Measurements from ENCODE around the gene ZXDB.

DNA sequence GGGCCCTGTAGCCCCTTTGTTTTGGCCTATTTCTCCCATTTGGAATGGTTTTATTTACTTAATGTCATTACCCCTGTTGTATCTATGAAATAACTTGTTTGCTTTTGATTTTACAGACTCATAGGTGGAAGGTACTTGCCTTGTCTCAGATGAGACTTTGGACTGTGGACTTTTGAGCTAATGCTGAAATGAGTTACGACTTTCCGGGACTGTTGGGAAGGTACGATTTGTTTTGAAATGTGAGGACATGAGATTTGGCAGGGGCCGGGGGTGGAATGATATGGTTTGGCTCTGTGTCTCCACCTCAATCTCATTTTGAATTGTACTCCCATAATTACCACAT lies 48.8 kb downstream of the ZXDB start:
- TF ChIP-seq, protein P1, sequence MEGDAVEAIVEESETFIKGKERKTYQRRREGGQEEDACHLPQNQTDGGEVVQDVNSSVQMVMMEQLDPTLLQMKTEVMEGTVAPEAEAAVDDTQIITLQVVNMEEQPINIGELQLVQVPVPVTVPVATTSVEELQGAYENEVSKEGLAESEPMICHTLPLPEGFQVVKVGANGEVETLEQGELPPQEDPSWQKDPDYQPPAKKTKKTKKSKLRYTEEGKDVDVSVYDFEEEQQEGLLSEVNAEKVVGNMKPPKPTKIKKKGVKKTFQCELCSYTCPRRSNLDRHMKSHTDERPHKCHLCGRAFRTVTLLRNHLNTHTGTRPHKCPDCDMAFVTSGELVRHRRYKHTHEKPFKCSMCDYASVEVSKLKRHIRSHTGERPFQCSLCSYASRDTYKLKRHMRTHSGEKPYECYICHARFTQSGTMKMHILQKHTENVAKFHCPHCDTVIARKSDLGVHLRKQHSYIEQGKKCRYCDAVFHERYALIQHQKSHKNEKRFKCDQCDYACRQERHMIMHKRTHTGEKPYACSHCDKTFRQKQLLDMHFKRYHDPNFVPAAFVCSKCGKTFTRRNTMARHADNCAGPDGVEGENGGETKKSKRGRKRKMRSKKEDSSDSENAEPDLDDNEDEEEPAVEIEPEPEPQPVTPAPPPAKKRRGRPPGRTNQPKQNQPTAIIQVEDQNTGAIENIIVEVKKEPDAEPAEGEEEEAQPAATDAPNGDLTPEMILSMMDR (IDR thresholded peaks at IDR 0.05; ENCODE audit: insufficient read depth, low read length): no peak
- no peak for TF ChIP-seq GABPA (IDR thresholded peaks at IDR 0.05; ENCODE audit: low read depth)
- TF ChIP-seq POLR2AphosphoS5 (IDR thresholded peaks at IDR 0.05; ENCODE audit: low read depth): no peak
- TF ChIP-seq, protein P2, sequence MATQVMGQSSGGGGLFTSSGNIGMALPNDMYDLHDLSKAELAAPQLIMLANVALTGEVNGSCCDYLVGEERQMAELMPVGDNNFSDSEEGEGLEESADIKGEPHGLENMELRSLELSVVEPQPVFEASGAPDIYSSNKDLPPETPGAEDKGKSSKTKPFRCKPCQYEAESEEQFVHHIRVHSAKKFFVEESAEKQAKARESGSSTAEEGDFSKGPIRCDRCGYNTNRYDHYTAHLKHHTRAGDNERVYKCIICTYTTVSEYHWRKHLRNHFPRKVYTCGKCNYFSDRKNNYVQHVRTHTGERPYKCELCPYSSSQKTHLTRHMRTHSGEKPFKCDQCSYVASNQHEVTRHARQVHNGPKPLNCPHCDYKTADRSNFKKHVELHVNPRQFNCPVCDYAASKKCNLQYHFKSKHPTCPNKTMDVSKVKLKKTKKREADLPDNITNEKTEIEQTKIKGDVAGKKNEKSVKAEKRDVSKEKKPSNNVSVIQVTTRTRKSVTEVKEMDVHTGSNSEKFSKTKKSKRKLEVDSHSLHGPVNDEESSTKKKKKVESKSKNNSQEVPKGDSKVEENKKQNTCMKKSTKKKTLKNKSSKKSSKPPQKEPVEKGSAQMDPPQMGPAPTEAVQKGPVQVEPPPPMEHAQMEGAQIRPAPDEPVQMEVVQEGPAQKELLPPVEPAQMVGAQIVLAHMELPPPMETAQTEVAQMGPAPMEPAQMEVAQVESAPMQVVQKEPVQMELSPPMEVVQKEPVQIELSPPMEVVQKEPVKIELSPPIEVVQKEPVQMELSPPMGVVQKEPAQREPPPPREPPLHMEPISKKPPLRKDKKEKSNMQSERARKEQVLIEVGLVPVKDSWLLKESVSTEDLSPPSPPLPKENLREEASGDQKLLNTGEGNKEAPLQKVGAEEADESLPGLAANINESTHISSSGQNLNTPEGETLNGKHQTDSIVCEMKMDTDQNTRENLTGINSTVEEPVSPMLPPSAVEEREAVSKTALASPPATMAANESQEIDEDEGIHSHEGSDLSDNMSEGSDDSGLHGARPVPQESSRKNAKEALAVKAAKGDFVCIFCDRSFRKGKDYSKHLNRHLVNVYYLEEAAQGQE (IDR thresholded peaks at IDR 0.05; ENCODE audit: insufficient replicate concordance, low read depth): no peak
